HG02943 (cell line): ENCODE data around the gene XPNPEP1.
A peak's percentile ranks its signal among the peaks of the same experiment; 100 is the strongest.

Experiments used
- ATAC-seq: cut with Tn5 transposase; IDR thresholded peaks from one replicate; pipeline ENCODE4 v1.9.1; 2021; ENCODE audit warnings: mild to moderate bottlenecking, low read depth, moderate library complexity; ENCODE audit not compliant: unreplicated experiment

XPNPEP1 gene

GRCh38 chr10:109895848-109896247 lies 27.5 kb downstream of the XPNPEP1 start:
- no peak for ATAC-seq

- no peak for ATAC-seq
These were observed 28.1 kb downstream of the XPNPEP1 start for GRCh38 chr10:109895095-109895818.

DNA sequence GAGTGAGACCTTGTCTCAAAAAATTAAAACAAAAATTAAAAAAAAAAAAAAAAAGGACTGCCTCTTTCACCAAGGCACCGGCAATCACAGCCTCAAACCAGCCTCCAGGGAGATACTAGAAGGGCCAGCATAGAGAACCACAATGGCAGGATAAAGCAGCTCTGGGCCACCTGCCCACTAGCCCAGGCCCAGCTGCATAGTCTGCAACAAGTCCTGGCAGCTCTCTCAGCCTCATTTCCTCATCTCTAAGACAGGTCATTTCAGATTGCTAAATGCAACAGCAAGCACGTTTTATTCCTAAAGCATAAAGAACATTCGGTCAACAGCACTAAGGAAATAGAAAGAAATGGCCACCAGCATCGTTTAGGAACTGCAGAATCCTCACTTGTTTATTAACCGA lies 28.8 kb downstream of the XPNPEP1 start:
- no peak for ATAC-seq

DNA sequence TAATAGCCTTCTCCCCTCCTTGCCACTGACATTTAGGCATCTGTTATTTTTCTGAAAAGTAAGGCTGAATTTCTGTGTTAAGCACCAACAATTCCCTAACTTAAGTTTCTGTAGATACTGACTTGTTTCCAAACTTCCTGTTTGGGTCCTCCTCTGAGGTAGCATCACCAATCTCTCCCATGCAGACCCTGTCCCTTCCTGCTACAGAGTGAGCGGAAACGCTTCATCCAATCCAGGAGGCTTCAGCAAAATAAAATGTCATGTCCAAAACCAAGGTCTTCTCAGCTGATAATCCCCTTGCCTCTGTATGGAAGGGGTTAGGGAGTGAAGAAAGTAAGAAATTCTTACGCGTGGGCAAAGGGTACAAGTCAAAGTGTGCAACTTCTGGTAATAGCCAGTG lies 29.9 kb downstream of the XPNPEP1 start:
- ATAC-seq = no peak

- ATAC-seq = no peak
These were observed 30.4 kb downstream of the XPNPEP1 start for GRCh38 chr10:109892931-109893330.

DNA sequence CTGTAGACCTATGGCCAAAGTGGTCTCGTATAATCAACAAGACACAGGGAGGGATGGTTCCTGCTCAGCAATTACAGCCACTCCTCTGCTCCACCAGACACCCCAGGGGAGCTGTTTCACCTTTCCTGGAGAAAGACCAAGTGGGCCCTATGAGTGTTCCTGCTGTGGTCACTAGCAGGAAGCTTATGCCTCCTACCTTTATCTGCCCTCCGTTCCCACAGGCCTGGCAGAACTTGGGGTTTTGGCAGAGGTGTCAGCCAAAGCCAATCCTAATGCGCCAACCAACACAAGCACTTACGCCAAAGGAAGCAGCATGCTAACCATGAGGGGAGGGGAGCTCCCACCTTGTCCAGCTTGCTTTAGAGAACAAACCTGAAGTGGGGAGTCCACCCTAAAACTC lies 31.2 kb downstream of the XPNPEP1 start:
- no peak for ATAC-seq

GRCh38 chr10:109891105-109891504 lies 32.2 kb downstream of the XPNPEP1 start:
- no peak for ATAC-seq

DNA sequence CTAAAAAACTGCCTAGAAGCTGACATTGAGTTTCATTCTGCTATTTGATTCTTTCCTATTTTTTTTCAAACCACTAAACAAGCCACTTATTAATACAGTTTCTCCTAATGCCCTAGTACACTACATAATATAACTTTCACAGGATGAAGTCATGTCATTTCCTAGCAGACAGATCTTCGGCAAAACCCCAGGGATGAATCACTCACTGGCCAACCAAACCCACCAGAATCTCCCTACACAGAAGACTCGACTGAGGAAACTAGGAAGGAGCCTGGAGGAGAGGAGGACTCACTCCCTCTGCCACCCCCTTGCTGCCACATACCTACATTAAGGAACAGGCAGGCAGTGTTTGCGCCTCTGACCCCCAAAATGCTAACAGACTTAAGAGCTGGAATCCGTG lies 33.4 kb downstream of the XPNPEP1 start:
- no peak for ATAC-seq

GRCh38 chr10:109887776-109888175 lies 35.5 kb downstream of the XPNPEP1 start:
- ATAC-seq = no peak

DNA sequence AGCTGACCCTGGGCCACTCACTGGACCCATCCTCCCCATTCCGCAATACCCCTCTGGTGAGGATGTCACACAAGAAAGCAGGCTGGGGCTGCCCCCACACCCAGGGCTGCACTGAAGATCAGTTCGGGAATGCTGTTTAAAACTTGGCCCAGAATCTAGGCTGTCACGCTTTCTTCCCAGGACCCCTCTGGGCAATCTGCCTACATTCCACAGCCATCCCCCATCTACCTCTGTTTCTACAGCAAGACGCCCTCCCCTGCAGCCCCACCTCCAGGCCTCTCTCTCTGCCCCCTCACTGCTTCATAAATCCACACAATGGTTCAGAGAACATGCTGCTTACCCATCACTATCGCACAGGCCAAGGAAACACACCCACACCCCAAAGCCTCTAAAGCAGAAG lies 36.1 kb downstream of the XPNPEP1 start:
- no peak for ATAC-seq

- no peak for ATAC-seq
These were observed 36.5 kb downstream of the XPNPEP1 start for GRCh38 chr10:109886781-109887140.

DNA sequence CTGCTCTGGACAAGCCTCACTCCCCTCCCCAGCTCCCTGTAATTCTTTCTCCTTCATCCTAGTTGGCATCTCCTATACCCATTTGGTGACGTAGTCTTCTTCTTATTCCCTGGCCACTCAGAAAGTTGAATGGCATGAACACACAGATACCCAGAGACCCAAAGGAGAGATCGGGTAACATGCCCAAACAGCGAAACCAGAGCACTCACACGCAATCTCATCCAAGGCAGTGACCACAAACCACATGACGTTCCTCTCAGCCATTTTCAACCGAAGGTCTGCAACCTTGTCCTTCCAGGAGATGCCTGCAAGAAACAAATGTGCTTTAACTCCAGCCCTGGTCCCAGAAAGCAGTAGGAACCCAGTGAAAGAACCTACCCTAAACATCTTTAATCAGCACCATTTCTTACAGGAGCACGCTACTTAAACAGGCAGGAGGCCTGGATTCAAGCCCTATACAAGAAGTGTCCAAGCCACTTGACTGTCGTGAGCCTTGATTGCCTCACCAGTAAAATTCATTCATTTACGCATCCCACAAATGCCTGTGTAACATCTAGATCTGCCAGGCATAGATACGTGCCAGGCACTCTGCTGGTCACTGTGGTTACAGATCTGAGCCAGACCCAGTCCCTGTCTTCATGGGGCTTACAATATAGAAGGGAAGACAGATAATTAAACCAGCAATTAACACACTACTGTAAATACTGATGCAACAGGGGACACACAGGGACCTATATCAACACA lies 37.1 kb downstream of the XPNPEP1 start:
- no peak for ATAC-seq

GRCh38 chr10:109883859-109884771 lies 39.2 kb downstream of the XPNPEP1 start:
- ATAC-seq = peak; percentile 58

DNA sequence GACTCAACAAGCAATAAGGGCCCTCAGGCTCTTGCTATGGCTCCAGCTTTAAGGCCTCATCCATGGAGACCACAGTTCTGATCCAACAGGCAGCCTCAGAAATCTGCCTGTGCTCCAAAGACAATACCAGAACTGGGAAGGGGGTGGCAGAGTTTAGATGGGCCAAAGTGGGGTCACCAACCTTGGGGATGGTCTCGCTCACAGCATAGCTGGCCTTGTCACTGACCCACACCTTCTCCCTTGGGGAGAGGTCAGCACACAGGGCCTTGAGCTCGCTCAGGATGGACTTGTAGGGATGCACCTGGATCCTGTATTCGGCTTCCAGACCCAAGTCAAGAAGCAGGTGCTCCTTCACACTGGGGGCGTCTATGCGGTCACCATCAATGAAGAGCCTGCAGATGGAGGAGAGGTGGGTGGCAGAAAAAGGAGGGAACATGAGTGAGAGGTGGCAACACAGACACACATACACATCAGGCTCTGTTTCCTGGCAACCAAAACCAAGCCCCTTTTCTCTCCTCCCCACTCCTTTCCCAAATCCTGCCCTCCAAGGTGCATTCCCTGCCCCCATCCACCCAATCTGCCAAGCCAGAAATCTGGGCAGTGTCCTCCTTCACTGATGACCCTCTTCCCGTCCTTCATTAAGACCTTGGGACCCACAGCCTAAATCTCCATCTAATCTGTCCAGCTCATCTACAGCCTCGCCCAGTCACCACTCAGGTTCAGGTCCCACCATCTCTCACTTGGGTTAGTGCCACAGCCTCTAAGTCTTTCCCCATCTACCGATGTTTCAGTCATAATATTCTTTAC lies 40.9 kb downstream of the XPNPEP1 start:
- no peak for ATAC-seq

- no peak for ATAC-seq
These were observed 41.6 kb downstream of the XPNPEP1 start for GRCh38 chr10:109881769-109882057.

- ATAC-seq = no peak
These were observed 42.2 kb downstream of the XPNPEP1 start for GRCh38 chr10:109880886-109881768.

DNA sequence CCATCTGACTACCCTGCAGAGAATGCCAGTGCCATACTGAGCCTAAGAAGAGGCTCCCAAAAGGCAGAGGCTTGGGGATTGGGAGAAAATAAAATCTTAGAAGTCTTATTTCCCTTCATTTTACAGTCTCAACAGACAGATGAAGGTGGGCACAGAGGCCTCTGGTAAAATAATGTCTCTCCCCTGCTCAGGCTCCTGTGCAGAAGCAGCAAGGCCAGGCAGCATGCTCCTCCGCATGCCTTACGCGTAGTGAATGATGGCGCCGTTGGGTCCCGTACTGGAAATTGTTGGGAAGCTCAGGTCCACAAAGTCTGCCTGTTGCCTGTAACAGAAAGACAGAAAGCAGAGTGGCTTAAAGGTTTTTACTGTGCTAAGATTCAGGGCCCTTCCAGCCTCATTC lies 45.8 kb downstream of the XPNPEP1 start:
- no peak for ATAC-seq

DNA sequence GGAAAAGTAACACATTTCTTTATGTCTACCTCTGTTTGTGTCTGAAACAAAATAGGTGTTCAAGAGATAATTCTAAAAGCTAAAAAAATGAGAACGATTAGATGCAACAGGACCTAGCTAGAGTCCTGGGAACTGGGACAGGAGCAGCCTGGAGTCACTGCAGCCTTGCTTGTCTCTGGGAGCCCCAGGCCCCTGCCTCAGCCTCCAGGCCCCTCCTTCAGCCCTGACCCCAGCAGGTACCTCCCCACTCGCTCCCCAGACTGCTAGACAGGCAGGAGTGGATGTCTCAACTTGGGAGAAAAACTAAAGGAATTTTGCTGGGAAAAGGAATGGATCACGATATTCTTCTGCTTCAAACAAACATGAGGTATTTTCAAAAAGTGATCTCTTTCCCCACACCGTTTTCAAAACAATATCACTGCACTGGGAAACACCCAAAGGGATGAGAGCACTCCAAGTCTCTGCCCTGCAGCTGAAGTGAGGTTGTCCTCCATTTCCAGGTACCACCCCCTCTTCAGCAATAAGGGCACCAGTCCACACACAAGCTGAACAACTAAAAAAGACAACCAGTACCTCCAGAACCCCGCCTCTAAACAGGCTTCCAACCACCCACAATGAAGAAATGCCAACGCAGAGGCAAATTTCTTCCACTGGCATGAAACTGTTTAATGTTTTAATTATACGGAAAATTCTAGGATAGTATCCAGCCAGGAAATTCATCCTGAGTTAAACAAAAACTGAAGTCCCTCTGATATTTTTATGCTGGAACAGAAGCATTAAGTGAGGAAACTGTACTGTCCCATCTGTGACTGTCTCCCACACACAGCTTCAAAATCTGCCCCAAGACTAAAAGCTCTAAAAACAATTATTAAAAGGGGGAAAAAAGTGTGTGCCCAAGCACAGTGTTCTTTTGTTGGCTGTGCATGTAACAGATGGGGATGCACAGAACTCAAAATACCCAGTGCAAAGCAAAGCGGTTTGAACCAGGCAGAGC lies 47.2 kb downstream of the XPNPEP1 start:
- ATAC-seq = no peak
